Breast epithelium (tissue), 3 donors: ENCODE measurements around the gene NEUROD4.

ENCODE experiments used
- POLR2A ChIP-seq: fragments of 450-650 bp; IDR thresholded peaks from one replicate; pipeline ENCODE4 v1.6.1; 2016; ENCODE audit warnings: antibody characterized with exemption, mild to moderate bottlenecking, moderate library complexity
- POLR2AphosphoS5 ChIP-seq, 3 donors: sonication (generic); formaldehyde crosslinking; IDR thresholded peaks; one replicate each; pipeline ENCODE4 v1.6.1; 2017; ENCODE audit warnings: antibody characterized with exemption in 3 of 3
- TF ChIP-seq, protein P1 (sequence below), 3 donors: fragments of 450-650 bp; IDR thresholded peaks; one replicate each; pipeline ENCODE4 v1.5.1; 2016 to 2017; ENCODE audit warnings: antibody characterized with exemption in 3 of 3, mild to moderate bottlenecking in 3 of 3, moderate library complexity in 3 of 3

GRCh38 chr12:55051197-55051947 lies 31.6 kb downstream of the NEUROD4 start:
- TF ChIP-seq, protein P1, sequence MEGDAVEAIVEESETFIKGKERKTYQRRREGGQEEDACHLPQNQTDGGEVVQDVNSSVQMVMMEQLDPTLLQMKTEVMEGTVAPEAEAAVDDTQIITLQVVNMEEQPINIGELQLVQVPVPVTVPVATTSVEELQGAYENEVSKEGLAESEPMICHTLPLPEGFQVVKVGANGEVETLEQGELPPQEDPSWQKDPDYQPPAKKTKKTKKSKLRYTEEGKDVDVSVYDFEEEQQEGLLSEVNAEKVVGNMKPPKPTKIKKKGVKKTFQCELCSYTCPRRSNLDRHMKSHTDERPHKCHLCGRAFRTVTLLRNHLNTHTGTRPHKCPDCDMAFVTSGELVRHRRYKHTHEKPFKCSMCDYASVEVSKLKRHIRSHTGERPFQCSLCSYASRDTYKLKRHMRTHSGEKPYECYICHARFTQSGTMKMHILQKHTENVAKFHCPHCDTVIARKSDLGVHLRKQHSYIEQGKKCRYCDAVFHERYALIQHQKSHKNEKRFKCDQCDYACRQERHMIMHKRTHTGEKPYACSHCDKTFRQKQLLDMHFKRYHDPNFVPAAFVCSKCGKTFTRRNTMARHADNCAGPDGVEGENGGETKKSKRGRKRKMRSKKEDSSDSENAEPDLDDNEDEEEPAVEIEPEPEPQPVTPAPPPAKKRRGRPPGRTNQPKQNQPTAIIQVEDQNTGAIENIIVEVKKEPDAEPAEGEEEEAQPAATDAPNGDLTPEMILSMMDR (IDR thresholded peaks at IDR 0.05), result no peak
- no peak for TF ChIP-seq POLR2AphosphoS5 (IDR thresholded peaks at IDR 0.05)
- TF ChIP-seq POLR2A, result no peak
